ENCODE measurements around the gene C15orf39. TPM values are rescaled to one million over a fixed set of nuclear protein-coding genes. Genes with fewer than 3 reads are reported as not detected.

C15orf39 gene
- total and polyA plus RNA-seq, 2 experiments from 2014 or later = 13.4 to 54.1 TPM

GRCh38 chr15:75230016-75230343, 28.3 kb downstream of the C15orf39 start:
- Histone ChIP-seq H3K79me2 (replicated peaks; ENCODE audit: insufficient read depth) (no peaks in the 10 kb centered on the region), H3K9me2 (ENCODE audit: insufficient read depth) (no peaks in the 10 kb centered on the region), H3K4me3 (no peak overlapping the region), H3K4me2 (no peak overlapping the region), H4K20me1 (replicated peaks; ENCODE audit: insufficient read depth) (no peaks in the 10 kb centered on the region), H3K4me1 (ENCODE audit: insufficient read depth) (no peaks in the 10 kb centered on the region), H3K36me3 (ENCODE audit: insufficient read depth) (no peaks in the 10 kb centered on the region), H3F3A (replicated peaks; ENCODE audit: low read depth) (no peaks in the 10 kb centered on the region), H3K27ac (ENCODE audit: low read depth) (no peak overlapping the region), H3K27me3 (ENCODE audit: insufficient read depth) (no peaks in the 10 kb centered on the region), H2AFZ (no peak overlapping the region)
- TF ChIP-seq STAT1 (IDR thresholded peaks at IDR 0.05; ENCODE audit: unreplicated experiment) = no peak
- TF ChIP-seq ZNF331 (CRISPR knock-in tag; IDR thresholded peaks at IDR 0.05; ENCODE audit: low read depth) = no peak
- no peak for TF ChIP-seq JUNB (IDR thresholded peaks at IDR 0.05; ENCODE audit: unreplicated experiment)
- no peak for TF ChIP-seq NANOG (IDR thresholded peaks at IDR 0.05; ENCODE audit: borderline replicate concordance)
- TF ChIP-seq EZH2 (IDR thresholded peaks at IDR 0.05; ENCODE audit: low read depth, unreplicated experiment) = no peak
- TF ChIP-seq ZNF114 (CRISPR knock-in tag; IDR thresholded peaks at IDR 0.05) = no peak
- TF ChIP-seq POLR2AphosphoS5 (IDR thresholded peaks at IDR 0.05; ENCODE audit: low read depth) = no peak
- no peak for TF ChIP-seq EZH2phosphoT487 (IDR thresholded peaks at IDR 0.05; ENCODE audit: unreplicated experiment)
- TF ChIP-seq CTCF (conservative IDR thresholded peaks at IDR 0.05; ENCODE audit: low read depth in 2 of 2) = no peak
- TF ChIP-seq ZNF462 (CRISPR knock-in tag; IDR thresholded peaks at IDR 0.05) = no peak
- TF ChIP-seq REST (IDR thresholded peaks at IDR 0.05; ENCODE audit: unreplicated experiment) = no peak
- no peak for TF ChIP-seq CREB1 (CRISPR knock-in tag; IDR thresholded peaks at IDR 0.05; ENCODE audit: low read depth)
- TF ChIP-seq ETS1 (IDR thresholded peaks at IDR 0.05) = no peak
- Mint-ChIP-seq H3K9me3 (no peaks in the 10 kb centered on the region; the same call in 2 of the 3 replicates), H3K4me3 (no peak overlapping the region), H3K36me3 (ENCODE audit: low read depth) (peaks cover 2% of the 10 kb centered on the region; the same call in 1 of the 3 replicates), H3K27me3 (ENCODE audit: insufficient read depth, low read depth, poor library complexity) (peaks cover 17% of the 10 kb centered on the region), H3K4me1 (peaks cover 15% of the 10 kb centered on the region), H3K27ac (no peak overlapping the region)
- no peak for ATAC-seq
- no peak for DNase-seq (ENCODE audit: low spot score)

Measured in GM23338 (cell line).